IMR-90 (cell line): ENCODE results near the gene PPP6R3.

Experiments
- MAZ ChIP-seq: IDR thresholded peaks from 2 replicates; pipeline ENCODE4 v1.6.1; 2012; ENCODE audit warnings: low read depth, mild to moderate bottlenecking, low read length, improper control_type of control experiment, moderate library complexity, borderline replicate concordance
- POLR2A ChIP-seq: IDR thresholded peaks from 2 replicates; pipeline ENCODE4 v1.6.1; 2012; ENCODE audit warnings: mild to moderate bottlenecking, low read depth, low read length
- SMC3 ChIP-seq: fragments of 150-350 bp; IDR thresholded peaks from 2 replicates; pipeline ENCODE4 v1.6.1; 2016; ENCODE audit warnings: low read depth, mild to moderate bottlenecking, antibody characterized with exemption, low read length, moderate library complexity
- TF ChIP-seq, protein P1 (sequence below): conservative IDR thresholded peaks from 2 replicates; pipeline ENCODE4 v1.5.1; 2012; ENCODE audit warnings: mild to moderate bottlenecking, low read depth, low read length, improper control_type of control experiment

DNA sequence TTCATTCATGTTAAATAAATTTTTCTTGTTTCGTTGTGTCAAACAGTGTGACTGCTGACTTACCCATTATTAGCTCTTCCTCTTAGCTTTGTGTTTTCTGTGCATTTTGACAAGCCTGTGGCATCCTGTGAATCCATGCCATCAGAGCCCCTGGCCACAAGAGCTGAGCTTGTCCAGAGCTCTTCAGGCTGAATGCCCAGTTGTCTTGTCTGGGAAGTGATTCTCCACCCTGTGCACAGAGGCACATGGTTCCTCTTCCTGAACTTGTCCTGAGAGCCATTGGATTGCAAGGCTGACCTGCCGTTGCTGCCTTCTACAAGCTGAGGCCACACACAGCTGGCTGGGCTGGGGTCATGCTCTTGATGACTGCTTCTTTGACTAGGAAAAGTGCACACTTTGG is 64.1 kb downstream of the PPP6R3 start:
- TF ChIP-seq, protein P1, sequence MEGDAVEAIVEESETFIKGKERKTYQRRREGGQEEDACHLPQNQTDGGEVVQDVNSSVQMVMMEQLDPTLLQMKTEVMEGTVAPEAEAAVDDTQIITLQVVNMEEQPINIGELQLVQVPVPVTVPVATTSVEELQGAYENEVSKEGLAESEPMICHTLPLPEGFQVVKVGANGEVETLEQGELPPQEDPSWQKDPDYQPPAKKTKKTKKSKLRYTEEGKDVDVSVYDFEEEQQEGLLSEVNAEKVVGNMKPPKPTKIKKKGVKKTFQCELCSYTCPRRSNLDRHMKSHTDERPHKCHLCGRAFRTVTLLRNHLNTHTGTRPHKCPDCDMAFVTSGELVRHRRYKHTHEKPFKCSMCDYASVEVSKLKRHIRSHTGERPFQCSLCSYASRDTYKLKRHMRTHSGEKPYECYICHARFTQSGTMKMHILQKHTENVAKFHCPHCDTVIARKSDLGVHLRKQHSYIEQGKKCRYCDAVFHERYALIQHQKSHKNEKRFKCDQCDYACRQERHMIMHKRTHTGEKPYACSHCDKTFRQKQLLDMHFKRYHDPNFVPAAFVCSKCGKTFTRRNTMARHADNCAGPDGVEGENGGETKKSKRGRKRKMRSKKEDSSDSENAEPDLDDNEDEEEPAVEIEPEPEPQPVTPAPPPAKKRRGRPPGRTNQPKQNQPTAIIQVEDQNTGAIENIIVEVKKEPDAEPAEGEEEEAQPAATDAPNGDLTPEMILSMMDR = no peak
- no peak for TF ChIP-seq POLR2A
- TF ChIP-seq MAZ = no peak
- no peak for TF ChIP-seq SMC3
